Heart right ventricle (tissue), 16 donors: ENCODE results near the gene ZBTB7C. TPM values are rescaled to one million over a fixed set of nuclear protein-coding genes. Genes with fewer than 3 reads are reported as not detected.

ENCODE experiments used
- ATAC-seq, 8 donors: fragments of 200-7000 bp; cut with Tn5 transposase; one replicate each; pipeline ENCODE4 v1.9.1; 2020; ENCODE audit warnings: mild to moderate bottlenecking in 8 of 8, moderate library complexity in 8 of 8, moderate number of reproducible peaks in 1 of 8
- DNase-seq, 2 donors: peaks; one replicate each; pipeline ENCODE4 v3.0.0-alpha.2; 2020
- H3K27ac ChIP-seq, 10 donors: fragments of 200-600 bp; sonication (generic) in 2 of 10; one replicate each; pipeline versions ENCODE4 v1.5.0 to v1.8.0; 2020 to 2022; ENCODE audit warnings: mild to moderate bottlenecking in 3 of 10
- H3K27me3 ChIP-seq, 7 donors: fragments of 200-600 bp; one replicate each; pipeline ENCODE4 v1.8.0; 2021 to 2022; ENCODE audit warnings: mild to moderate bottlenecking in 2 of 7
- H3K36me3 ChIP-seq, 9 donors: fragments of 200-600 bp; sonication (generic) in 1 of 9; one replicate each; pipeline versions ENCODE4 v1.5.0 to v1.8.0; 2020 to 2022; ENCODE audit warnings: mild to moderate bottlenecking in 2 of 9
- H3K4me1 ChIP-seq, 9 donors: fragments of 200-600 bp; sonication (generic) in 1 of 9; one replicate each; pipeline versions ENCODE4 v1.5.0 to v1.8.0; 2020 to 2022; ENCODE audit warnings: mild to moderate bottlenecking in 4 of 9
- H3K4me3 ChIP-seq, 10 donors: fragments of 200-600 bp; sonication (generic) in 2 of 10; one replicate each; pipeline versions ENCODE4 v1.5.0 to v1.8.0; 2020 to 2022; ENCODE audit warnings: mild to moderate bottlenecking in 7 of 10, moderate library complexity in 2 of 10
- H3K9me3 ChIP-seq, 11 donors: fragments of 200-600 bp in 10 of 11; sonication (generic) in 2 of 11; one replicate each; pipeline versions ENCODE4 v1.5.0 to v1.8.0; 2013 to 2022; ENCODE audit warnings: mild to moderate bottlenecking in 2 of 11, control low read depth in 1 of 11, moderate library complexity in 1 of 11
- CTCF ChIP-seq, 9 donors: fragments of 200-600 bp; sonication (generic) in 2 of 9; IDR thresholded peaks; one replicate each; pipeline versions ENCODE4 v1.5.0 to v1.8.0; 2021 to 2022; ENCODE audit warnings: antibody characterized with exemption in 9 of 9, mild to moderate bottlenecking in 5 of 9, moderate library complexity in 1 of 9
- WGBS, 2 donors: extraction: QIAGEN DNeasy Blood & Tissue Kit; methylation state at CpG; one replicate each; pipeline ENCODE4 v1.1.7; 2013; ENCODE audit warnings: inconsistent platforms in 1 of 2; 5-methylcytosine and 5-hydroxymethylcytosine counted together
- intact Hi-C, 10 donors: fragments of 100-400 bp; cut with DNase I; formaldehyde crosslinking; loops; one replicate each; pipeline versions ENCODE4 v1.11.1 to v1.14.2; 2022
- polyA plus RNA-seq, 2 donors: library from polyadenylated mRNA; stranded (reverse); fragments of 200-250 nt; gene quantifications; one replicate each; pipeline ENCODE4 v1.2.3, GENCODE V29; 2013
- total RNA-seq, 10 donors: library from RNA; stranded (reverse); fragmentation: NEBNext Ultra II Directional in 3 of 10; extraction: Animal tissue kit (Norgen Biotek cat#: 25700) in 3 of 10; gene quantifications; one replicate each; pipeline versions ENCODE4 v1.2.1 to v1.2.4, GENCODE V29; 2021 to 2023
- donor health status: Arrhythmogenic right ventricular cardiomyopathy.
- donor health status: ischemic (EF 13 %, LVEDD 7.1; RV severe dilation, severe dysfunction).
- donor health status: healthy with polysubstance abuse.
- donor health status: DM: no; HTN: yes; CAD: no.
- donor health status: DM: no; HTN: no; CAD: no.
- donor health status: ischemic (EF 25% LVEDD 6.9; RV normal size, moderate dysfunction).
- donor health status: ischemic (EF 25% LVEDD 5.7; RV mildly dilated, moderate dysfunction).
- donor health status: healthy.
- donor health status: DM: yes; HTN: yes; CAD: no.
- donor health status: Ischemic cardiomyopathy.
- donor health status: ischemic (EF 35%, LVEDD 5.7; RV mildly dilated, moderate dysfunction).
- donor health status: nonischemic (EF 11% LVEDD 7.7; RV severe dilation, severe dysfunction).
- donor health status: DM: yes; HTN: yes; CAD: no.
- donor health status: PGD.
- donor health status: ischemic (EF 29% LVEDD 5.4; RV normal size, mild dysfunction).
- donor health status: nonischemic (EF 23%, LVEDD 6.1; RV moderate dilation, normal function).

The ZBTB7C gene
- total and polyA plus RNA-seq, 12 donors: 0.49 to 6.3 (median 1.5) TPM

DNA sequence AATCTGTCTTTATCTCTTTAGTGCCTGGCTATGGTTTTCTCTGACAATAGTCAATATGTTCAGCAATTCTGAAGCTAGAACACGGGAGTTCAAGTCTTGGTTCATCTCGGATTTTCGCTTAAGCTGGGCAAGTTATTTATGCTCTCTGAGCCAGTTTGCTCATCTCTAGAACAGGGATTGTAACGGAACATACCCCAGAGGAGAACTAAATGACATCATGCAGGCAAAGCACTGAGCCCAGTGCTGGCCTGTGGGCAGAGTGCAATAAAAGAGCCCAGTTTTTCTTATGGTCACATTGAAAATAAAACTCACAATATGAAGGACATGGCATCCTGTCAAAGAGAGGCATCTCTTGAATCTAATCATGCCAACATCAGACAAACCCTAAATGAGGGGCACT is 143.9 kb downstream of the ZBTB7C start:
- Histone ChIP-seq H3K4me3 (no peak overlapping the region), H3K27me3 (no peaks in the 10 kb centered on the region), H3K36me3 (no peaks in the 10 kb centered on the region), H3K9me3 (no peaks in the 10 kb centered on the region), H3K27ac (no peak overlapping the region), H3K4me1 (peaks cover 0 to 3% (median 0%) of the 10 kb centered on the region in 9 donors)
- no peak for DNase-seq
- TF ChIP-seq CTCF (IDR thresholded peaks at IDR 0.05): no peak
- 82 to 91% methylated on average over 4 of the region's 4 CpGs for WGBS, 2 donors
- no peak for ATAC-seq
- intact Hi-C loops: no loop called here

DNA sequence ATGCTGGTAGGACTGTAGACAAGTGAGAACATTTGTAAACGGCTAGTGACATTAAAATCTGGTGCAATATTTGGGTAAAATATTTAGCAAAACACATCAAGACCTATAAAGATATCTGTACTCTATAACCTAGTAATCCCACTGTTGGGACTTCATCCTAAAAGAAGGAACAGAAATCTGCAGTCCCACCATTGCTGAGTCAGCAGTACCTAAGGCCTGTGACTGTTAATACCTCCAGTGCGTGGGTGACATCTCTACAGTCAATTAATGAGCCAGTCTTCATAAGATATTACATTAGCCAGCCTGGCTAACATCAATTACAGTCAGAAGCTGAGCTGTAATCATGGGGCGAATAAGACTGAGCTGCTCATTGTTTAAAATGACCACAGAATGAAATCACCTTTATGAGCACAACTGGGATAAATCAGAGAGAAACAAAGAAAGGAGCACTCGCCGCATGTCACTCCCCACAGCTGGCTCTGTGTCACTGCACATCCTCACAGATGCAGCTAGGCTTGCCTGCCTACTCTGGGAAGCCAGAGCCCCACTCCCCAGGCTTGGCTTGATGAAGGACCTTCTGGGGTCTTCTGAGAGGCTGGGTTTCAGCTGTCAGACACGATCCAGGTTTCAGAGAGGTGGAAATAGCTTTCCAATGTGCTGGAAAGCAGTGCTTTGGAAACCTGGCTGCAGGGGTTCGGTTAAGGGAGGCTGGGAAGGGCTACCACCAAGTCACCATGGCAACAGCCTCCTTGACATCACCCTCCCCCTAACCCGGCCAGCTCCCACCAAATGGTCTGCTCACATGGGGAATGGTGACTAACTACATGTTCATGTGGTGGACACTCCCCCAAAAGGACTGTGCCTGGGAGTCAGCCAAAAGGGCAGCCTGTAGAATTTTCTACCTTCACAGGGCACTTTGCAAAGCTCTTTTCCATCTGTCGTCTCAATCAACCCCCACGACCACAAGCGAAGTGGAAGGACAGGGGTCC is 145.0 kb downstream of the ZBTB7C start:
- Histone ChIP-seq H3K27me3 (no peaks in the 10 kb centered on the region), H3K9me3 (no peaks in the 10 kb centered on the region), H3K36me3 (no peaks in the 10 kb centered on the region), H3K27ac (no peak overlapping the region), H3K4me3 (no peak overlapping the region), H3K4me1 (peaks cover 0 to 3% (median 0%) of the 10 kb centered on the region in 9 donors)
- DNase-seq (no peak), ATAC-seq (no peak)
- WGBS, 2 donors: 84 to 87% methylated on average over 11 of the region's 11 CpGs
- no peak for TF ChIP-seq CTCF (IDR thresholded peaks at IDR 0.05)
- intact Hi-C loops: no loop called here

DNA sequence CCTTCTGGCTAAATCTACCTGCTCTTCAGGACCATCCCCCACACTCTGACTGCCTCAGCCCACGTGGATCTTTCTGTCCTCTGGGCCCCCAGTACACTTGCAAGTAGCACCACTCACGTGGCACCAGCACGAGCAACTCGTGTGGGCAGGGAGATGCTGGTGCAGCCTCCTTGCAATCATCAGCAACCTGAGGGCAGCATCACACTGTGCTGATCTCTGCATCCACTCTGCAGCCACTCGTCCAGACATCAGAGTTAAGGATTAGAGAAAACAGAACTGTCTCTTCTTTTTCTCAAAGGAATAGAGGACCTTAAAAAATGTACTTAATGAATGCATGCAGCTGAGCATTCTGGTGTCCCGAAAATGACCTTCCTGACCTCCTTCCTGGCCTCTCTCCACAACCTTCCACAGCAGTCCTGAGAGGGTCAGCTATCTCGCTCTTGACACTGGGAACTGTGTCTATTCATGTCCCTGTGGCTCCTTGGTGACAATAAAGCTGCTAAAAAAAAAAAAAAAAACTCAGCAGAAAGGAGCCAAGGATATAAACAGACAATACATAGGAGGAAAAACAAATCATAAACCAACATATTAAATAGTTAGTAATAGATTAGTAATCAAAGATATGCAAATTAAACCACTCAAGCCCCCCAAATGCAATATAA is 145.9 kb downstream of the ZBTB7C start:
- Histone ChIP-seq H3K27ac (no peak overlapping the region), H3K4me3 (no peak overlapping the region), H3K27me3 (peaks cover 0 to 2% (median 0%) of the 10 kb centered on the region in 7 donors), H3K4me1 (peaks cover 0 to 3% (median 0%) of the 10 kb centered on the region in 9 donors), H3K9me3 (no peaks in the 10 kb centered on the region), H3K36me3 (no peaks in the 10 kb centered on the region)
- no peak for DNase-seq
- intact Hi-C loops: no loop called here
- WGBS, 2 donors: 60 to 67% methylated on average over 7 of the region's 7 CpGs
- ATAC-seq: peak in 1 of 8 donors; percentile 49
- no peak for TF ChIP-seq CTCF (IDR thresholded peaks at IDR 0.05)

DNA sequence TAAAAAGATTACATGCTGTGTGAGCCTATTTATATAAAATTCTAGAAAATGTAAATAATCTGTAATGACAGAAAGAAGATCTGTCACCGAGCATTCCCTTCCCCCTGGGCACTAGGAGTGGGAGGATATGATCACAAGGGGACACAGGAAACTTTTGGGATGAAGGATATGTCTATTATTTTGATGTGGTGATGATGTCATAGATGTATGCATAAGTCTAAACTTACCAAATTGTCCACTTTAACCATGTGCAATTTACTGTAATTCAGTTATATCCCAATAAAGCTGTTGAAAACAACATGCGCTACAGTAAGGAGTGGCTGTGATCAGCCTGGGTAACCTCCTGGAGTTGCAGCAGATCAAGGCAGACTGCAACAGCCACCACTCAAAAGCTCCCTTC is 148.9 kb downstream of the ZBTB7C start:
- no peak overlapping the region for H3K27ac ChIP-seq
- H3K27me3 ChIP-seq: peaks cover 0 to 2% (median 0%) of the 10 kb centered on the region in 7 donors
- H3K4me3 ChIP-seq: no peak overlapping the region
- peaks cover 0 to 3% (median 0%) of the 10 kb centered on the region in 9 donors for H3K4me1 ChIP-seq
- peaks cover 0 to 28% (median 9%) of the 10 kb centered on the region in 11 donors for H3K9me3 ChIP-seq
- intact Hi-C loops: no loop called here
- WGBS, 2 donors: 86 to 87% methylated on average over 2 of the region's 2 CpGs
- ATAC-seq (no peak), DNase-seq (no peak)
- no peaks in the 10 kb centered on the region for H3K36me3 ChIP-seq
- no peak for TF ChIP-seq CTCF (IDR thresholded peaks at IDR 0.05)
